ENCODE results near the gene L3MBTL3. TPM values are rescaled to one million over a fixed set of nuclear protein-coding genes. Genes with fewer than 3 reads are reported as not detected.

The L3MBTL3 gene
- total RNA-seq, 2 donors from 2014 or later, result 7.7 to 25.0 TPM

Other genes with a start within 250 kb of the L3MBTL3 start
- gene TMEM244, start 157.3 kb upstream of the L3MBTL3 start, total RNA-seq, result not detected
- 1 to 10 TPM in 1 of 2 donors, not detected in 1; 3.6 TPM for gene SAMD3, start 204.4 kb downstream of the L3MBTL3 start, total RNA-seq

All from prostate gland (tissue), 2 donors.